Medulla oblongata (tissue), 1 donor: ENCODE measurements around the gene FRMPD4.
"Not testable (repeated sequence)": the region's sequence is repeated elsewhere in the genome, so short reads cannot be mapped to it uniquely, and the experiment has no call there.

Experiments used
- DNase-seq: peaks from one replicate; pipeline ENCODE4 v3.0.0-alpha.2; 2015; ENCODE audit errors: extremely low spot score

The FRMPD4 gene

DNA sequence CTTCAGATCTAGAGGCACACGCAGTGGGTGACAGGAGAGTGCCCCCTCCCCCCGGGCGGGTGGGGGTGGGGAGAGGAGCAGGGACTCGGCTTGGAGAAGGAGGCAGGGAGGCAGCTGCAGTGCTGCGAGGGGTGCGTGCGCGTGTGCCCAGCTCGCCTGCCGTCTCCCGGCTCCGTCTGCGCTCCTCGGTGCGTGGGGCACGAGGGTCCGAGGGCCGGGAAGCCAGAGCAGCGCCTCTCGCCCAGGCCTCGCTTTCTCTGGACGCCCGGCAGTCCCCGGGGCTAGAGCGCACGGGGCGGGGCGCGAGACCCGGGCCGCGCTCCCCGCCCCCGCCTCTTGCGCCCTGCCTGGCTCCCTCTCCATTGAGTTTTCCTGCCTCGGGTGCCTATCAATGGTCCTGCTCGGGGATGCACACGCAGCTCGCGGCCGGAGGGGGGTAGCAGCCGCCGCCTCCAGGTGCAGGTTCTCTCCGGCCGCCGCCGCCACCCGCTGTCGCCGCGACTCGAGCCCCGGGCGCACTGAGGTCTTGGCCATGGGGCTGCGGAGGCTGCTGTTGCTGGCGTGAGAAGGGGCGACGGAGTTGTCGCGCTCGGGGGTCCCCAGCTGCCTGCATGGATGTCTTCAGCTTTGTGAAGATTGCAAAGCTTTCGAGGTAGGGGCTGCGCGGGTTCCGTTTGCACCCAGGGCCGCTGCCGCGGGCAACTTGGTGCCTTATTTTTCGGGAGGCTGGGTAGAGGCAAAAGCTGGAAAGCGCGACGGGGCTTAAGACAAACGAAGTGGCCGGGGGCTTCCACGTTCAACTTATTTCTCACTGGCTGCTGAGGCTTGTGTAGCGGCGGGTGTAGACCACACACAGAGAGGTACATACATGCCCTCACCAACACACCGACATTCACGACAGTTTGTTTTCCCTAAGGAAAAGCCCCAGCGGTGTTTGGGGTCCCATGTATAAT lies at the start of gene FRMPD4:
TSS of gene FRMPD4 (plus strand) at position 113 of the 953 bp plus-strand sequence. CDS start at position 612, 499 bp downstream.
- DNase-seq = no peak

DNA sequence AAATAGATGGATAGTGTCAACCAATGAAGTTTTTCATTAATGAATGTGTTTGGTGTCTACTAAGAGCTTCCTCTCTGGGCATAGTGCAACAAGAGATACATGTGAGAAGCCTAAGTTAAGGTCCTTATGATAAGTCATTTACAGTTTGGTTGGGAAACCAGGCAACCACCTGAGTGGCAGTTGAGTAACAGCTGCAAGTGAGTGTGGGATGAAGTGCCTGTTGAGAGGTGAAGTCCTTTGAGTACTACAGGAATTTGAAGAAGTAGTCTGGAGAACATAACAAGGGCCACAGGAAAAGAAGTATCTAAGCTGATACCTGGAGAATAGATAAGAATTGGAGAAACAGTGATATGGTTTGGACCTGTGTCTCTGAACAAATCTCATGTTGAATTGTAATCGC lies 48.5 kb upstream of the FRMPD4 start:
- no peak for DNase-seq

DNA sequence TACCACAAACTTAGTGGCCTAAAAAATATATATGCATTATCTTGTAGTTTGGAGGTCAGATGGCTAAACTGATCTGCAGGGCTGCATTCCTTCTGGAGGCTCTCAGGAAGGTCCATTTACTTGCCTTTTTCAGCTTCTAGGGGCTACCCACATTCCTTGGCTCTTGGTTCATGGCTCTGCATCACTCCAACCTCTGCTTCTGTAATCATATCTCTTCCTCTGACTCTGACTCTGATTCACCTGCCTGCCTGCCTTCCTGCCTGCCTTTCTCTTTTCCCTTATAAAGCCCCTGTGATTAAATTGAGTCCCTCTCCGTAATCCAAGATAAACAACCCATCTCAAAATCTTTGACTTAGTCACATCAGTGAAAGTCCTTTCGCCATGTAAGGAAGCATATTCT lies 25.0 kb upstream of the FRMPD4 start:
- no peak for DNase-seq

DNA sequence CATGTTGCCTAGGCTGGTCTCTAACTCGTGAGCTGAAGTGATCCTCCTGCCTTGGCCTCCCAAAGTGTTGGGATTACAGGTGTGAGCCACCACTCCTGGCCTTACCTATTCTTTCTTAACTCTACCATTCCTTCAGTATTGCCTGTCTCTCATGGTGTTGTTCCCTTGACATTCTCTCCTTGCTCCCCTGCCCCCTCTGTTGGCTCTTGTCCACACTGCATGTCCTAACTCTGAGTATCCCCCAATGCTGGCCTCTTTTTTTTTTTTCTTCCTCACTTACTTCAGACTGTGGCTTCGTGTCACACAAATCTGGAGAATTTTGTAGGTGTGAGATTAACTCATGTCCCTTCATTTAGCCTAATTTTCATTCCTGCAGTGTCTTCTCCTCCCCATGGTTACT lies 22.9 kb upstream of the FRMPD4 start:
- DNase-seq = no peak

DNA sequence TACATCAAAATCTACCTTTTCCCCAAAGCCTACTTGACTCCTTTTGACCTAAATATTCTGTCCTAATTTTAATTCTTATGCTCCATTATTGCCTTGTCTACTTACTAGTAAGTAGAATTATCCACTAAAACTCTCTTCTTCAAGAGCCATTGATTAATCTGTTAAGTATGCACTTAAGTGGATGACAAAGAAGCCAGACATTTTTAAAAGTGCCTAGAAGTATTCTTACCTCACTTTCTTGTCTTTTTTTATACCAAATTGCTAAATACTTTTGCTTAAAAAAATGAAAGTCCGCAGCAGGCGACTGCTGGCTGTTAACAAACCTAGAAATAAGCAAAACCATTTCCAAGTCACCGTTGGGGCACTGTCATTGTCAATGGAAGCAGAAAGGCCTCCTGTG lies 20.1 kb upstream of the FRMPD4 start:
- DNase-seq = no peak

DNA sequence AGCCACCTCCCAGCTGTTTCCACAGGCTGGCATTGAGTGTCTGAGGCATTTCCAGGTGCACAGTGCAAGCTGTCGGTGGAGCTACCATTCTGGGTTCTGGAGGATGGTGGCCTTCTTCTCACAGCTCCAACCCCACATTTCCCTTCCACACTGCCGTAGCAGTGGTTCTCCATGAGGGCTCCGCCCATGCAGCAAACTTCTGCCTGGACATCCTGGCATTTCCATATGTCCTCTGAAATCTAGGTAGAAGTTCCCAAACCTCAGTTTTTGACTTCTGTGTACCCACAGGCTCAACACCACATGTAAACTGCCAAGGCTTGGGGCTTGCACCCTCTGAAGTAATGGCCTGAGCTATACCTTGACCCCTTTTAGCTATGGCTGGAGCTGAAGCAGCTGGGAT lies 10.3 kb upstream of the FRMPD4 start:
- DNase-seq = no peak

DNA sequence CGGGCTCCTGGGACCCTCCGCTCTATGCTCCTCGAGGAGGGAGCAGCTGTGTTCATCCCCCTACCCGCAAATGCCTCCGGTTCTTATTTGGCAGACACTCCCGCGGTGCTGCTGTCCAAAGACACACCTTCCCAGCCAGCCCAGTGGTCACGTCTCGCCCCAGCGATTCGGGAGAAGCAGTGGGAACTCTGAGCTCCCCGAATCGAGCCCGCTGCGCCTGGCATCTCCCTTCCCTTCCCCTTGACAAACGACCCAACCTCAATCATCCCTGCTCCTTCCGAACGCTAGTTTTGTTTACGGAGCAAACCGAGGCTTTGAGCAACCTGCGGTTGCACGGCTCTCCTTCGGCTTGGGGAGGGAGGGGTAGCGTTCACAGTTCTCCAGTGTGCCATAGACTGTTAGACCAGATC lies 317 bp upstream of the FRMPD4 start:
- DNase-seq = no peak

DNA sequence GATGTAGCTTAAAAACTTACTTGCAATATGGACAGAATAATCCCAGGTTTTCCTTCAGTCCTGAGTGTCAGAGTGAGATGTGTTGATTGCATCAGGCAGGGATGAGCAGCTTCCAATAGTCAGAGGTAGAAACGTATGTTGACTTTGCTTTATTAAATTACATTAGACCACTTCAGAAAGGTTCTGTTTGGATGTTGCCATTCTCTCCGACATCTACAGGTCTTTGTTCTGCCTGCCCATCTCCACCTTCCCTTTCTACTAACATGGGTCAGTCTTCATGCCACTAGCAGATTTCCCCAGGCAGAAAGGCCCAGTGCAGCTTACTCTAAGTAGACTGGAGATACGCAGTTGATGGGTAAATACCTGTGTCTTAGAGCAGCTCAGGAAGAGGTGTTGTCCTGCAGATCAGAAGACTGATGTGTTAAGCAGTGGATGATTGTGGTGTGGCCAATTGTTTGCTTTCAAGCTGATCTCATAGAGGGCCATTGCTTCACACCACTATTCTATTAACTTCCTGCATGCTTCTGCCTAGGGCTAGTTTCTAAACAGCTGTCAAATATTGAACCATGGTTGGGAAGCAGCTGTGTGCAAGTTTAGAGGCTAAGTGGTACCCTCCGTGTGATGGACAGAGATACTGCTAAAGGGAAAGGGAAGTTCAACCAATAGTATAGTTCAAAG lies 1.8 kb downstream of the FRMPD4 start:
- DNase-seq = no peak

DNA sequence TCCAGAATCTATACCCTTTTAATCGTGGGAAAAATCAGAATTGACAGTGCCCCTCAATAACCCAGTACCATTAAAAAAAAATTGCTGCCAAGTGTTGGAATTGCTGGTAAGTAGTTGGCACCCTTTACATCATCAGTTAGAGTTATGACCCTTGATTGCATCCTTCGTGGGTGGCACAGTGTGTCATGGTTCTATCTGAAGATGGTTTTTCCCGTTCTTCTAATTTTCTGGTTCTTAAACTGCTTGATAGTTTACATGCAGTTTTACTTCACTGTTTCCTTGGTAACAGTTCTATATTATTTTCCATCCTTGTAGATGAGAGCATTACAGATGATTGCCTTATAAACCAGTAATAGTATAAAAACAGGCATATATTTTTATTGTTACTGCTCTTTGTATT lies 3.2 kb downstream of the FRMPD4 start:
- DNase-seq = no peak

DNA sequence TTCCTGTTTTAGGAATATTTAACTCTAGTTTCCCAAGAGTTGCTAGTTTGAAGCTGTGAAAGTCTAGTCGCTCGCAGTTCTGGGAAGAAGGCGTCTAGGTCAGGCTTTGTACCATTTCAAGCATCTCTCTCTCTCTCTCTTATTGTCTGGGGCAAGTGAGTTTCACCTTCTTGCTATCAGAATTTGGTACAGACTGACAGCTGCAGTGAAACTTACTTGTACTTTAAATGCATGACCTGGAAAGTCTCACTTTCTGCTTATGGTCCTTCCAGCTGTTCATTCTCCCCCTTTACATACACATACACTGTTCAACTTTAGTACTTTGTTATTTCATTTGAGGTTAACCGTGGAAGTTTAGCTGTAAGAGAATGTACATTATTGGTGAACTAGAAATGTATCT lies 4.4 kb downstream of the FRMPD4 start:
- DNase-seq = no peak

DNA sequence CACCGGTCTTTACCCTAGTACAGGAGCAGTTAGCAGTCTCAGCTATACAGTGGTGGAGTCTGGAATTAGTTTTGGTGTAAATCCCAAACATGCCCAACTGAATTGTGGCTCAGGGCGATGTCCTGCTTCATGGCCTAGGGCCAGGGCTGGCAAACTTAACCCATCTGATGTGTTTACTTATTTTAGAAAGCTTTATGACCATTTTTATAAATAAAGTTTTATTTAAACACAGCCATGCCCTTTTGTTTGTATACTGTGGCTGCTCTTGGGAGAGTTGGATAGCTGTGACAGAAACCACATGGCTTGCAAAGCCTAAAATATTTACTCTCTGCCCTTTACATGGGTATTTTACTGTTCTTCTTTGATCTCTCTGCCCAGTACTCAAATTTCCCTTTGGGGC lies 7.1 kb downstream of the FRMPD4 start:
- no peak for DNase-seq

DNA sequence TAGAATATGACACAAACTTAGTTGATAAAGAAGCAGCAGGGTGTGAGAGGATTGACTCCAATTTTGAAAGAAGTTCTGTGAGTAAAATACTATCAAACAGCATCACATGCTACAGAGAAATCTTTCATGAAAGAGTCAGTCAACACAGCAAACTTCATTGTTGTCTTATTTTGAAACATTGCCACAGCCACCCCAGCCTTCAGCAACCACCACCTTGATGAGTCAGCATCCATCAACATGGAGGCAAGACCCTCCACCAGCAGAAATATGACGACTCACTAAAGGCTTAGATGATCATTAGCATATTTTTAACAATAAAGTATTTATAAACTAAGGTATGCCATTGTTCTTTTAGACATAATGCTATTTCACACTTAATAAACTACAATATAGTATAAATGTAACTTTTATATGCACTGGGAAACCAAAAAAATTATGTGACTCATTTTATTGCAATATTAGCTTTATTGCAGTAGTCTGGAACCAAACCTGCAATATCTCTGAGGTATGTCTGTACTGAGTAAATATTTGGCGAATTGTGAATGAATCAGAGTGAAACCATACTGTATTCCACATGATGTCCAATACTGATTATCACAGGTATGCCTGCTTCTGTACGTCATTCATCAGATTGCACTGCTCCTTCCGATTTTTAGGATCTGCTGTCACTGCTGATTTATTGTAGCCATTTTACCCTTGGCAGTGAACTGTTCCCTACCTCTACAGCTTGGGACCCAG lies 11.6 kb downstream of the FRMPD4 start:
- no peak for DNase-seq

DNA sequence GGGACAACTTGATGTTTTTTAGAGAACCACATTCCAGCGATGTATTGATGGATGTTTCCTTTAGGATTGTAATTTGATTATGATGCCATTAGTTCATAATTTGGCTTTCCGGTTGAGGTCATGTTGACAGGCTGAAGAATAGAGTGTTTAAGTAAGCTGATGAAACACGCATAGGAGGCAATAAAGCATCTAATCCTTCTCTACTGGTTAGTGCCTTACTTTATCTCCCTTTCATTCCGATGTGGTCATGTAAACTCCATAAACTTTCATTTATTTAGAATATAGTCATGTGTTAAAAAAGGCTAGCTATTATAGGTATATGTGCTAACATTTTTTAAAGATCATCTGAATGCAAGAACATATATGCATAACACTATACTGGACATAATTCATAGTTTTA lies 15.0 kb downstream of the FRMPD4 start:
- DNase-seq = no peak

DNA sequence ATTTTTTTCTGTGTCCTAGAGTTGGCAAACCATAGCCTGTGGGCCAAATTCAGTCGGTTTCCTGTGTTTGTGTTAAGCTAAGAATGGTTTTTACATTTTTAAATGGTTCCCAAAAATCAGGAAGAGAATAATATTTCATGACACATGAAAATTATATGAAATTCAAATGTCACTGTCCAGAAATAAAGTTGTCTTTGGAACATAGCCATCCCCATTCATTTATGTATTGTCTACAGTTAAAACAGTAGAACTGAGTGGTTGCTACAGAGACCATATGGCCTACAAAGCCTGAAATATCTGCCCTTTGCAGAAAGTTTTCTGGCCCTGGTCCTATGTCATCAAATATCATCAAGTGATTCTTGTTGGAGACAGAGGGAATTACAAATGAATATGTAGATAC lies 15.5 kb downstream of the FRMPD4 start:
- no peak for DNase-seq

DNA sequence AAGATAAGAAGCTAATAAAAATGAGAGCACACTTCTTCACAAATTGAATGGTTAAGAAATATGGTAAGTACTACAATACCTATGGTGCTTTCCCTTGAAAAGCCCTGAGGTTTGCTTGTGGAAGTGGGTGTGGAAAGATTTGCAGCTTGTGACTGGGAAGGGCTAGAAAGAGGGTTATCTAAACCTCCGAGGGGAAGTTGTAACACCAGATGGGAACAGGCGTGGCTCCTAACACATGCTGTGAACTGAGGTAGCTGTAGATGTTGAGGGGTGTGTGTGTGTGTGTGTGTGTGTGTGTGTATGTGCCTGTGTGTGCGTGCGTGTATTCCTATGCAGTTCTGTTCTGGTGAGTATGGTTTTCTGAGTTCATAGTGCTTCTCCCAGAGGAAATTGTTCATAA lies 21.5 kb downstream of the FRMPD4 start:
- no peak for DNase-seq

DNA sequence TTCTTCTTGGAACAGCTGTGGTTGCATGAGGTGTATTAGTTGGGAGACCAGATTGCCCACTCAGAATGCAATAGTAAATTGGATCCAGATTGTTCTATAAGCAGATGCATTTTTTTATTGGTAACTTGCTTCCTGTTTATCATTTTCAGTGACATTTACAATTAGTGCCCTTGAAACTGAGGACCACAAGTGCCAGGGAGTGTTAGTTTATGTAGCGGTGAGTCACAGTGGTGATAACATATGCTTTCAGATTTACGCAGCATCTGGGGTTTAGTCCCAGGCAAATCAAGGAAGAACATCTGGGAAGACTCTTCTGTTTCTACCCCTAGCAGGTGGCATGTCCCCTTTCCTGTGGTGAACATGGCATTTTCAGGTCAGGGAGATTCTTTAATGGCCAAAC lies 24.1 kb downstream of the FRMPD4 start:
- DNase-seq = no peak

DNA sequence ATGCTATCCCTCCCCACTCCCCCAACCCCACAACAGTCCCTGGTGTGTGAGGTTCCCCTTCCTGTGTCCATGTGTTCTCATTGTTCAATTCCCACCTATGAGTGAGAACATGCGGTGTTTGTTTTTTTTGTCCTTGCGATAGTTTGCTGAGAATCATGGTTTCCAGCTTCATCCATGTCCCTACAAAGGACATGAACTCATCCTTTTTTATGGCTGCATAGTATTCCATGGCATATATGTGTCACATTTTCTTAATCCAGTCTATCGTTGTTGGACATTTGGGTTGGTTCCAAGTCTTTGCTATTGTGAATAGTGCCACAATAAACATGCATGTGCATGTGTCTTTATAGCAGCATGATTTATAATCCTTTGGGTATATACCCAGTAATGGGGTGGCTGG lies 25.9 kb downstream of the FRMPD4 start:
- not testable (repeated sequence) for DNase-seq

DNA sequence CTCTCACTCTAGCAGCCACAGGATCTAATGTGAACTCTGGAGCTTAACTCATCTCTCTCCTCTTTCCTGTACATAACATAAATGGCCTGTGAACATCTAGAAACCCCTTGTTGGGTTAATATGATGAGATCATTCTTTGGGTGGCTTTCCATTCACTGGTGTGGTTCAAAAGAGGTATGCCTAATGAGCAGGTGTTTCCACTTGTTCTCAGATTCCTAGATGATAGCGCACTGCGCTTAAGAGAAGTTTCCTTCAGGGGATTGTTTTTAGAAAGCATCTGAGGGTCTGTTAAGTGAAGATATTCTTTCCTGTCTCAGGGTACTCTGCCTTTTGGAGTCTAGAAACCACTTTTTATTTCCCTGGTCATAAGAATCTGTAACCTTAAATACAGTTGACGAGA lies 32.5 kb downstream of the FRMPD4 start:
- DNase-seq = no peak

DNA sequence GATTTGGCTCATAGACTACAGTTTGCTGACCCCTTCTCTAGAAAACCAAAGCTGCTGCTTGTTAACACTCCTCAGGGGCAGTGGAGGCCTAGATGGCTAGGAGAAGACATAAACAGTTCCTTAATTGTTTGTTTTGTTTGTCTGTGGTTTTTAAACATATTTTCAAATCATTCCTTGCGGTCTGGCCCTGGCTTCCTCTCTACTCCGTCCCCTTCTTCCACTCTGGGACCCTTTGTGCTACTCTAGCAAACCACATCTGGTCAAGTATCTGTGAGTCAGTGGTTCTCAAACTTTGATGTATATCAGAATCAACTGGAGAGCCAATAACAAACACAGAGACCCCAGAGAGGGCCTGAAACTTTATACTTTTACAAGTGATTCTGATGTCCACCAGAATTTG lies 36.1 kb downstream of the FRMPD4 start:
- DNase-seq = no peak

DNA sequence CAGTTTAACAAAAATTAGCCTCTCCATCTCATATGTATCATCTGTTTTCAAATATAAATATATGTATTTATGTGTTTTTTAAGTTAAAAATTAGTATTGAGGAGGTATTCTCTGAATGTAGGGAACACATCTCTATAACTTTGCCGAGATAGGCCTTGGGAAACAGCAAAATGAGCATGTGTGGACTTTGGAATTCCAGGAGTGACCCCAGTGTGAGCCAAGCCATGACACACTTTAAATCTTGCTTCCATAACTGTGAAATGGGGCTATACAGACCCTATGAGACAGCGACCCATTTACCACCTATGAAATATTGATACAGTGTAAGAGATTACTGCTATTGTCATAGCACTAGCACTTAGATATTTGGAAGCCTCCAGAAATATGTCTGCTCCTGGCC lies 58.8 kb downstream of the FRMPD4 start:
- no peak for DNase-seq

DNA sequence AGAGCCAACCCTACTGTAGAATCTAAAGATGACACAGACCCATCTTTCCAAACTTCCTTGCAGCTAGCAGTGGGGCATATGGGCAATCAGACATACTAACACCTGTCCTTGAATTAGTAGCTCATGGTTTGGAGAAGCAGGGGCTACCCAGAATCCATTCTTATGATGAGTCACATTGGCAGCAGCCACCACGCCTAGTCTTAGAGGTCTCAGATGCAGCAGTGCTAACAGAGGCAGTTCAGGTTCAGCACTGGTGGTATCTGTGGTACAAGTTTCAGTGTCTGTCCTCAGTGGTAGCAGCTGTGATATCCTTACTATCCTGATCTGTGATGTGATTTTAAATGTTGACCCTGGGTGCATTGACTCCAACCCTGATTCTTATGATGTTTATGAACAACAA lies 68.1 kb downstream of the FRMPD4 start:
- no peak for DNase-seq

DNA sequence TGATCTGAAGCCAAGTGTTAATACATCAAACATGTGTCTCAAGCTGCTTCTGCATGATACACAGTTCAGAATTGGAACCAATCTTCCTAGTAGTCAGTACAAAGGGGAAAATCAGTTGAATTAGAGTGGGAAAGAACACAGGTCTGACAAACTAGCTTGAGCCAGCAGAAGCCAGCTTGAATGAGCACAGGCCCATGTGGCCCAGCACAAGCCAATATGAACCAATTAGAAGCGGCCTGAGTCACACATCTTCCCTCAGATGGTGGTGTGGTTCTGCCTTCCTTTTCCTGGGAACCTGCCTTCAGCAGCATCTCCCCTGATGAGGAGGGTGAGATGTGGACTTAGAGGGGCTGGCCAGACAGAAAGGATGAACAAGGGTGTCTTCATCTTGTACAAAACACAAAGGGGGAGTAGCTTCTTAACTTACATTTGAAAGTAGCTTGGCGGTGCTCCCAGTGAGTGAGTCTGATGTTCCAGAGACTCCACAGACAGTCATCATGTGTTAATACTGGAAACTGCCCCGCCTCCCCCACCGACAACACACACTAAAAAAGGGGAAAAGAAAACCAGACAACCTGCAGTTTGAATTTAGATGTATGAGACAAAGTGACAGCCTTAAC lies 72.0 kb downstream of the FRMPD4 start:
- DNase-seq = no peak
